ENCODE data around the gene ANKRD42. TPM values are rescaled to one million over a fixed set of nuclear protein-coding genes. Genes with fewer than 3 reads are reported as not detected.

Gene ANKRD42
- total and polyA plus RNA-seq, 9 of the 15 experiments (the other 6 are each of a cell fraction or from before 2014, with no cell fraction given), result 2.8 to 9.1 (median 6.1) TPM

DNA sequence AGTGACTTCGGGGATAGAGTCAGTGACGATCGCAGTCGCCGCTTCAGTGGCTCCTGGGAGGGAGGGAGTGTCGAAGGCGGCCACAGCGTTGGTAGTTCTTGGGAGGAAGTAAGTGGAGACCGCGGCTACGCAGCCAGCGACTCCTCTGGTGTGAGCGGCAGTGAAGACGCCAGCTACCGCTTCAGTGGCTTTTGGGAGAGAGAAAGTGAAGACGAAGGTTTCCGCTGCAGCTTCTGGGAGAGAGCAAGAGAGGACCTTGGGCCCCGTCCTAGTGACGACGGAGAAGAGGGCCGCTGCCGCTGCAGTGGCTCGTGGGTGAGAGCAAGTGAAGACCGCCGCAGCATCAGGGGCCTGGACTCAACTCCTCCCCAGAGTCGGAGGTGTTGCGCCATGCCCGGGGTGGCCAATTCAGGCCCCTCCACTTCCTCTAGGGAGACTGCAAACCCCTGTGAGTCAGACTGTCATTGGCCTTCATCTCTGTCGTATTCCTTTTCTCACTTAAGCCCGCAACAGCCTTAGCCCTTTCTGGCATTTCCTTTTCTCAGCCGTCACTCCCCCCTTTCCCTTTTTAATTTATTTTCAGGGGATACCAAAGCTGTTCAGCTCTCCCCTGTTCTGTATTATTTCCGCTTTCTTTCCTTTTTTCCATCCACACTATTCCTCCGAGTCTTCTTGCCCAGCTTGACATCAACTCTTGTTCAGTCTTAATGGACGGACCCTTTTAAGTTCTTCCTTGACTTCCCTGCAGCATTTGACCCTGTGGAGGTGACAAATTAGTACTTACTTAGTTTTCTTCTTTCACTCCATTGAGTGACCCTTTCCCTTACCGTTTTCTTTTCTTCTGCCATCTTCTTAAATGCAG is 1.0 kb downstream of the ANKRD42 start (continued):
- TF ChIP-seq RBM14 (IDR thresholded peaks at IDR 0.05; ENCODE audit: borderline replicate concordance, insufficient read depth, low read depth, low read length) (no peak), HDGF (IDR thresholded peaks at IDR 0.05) (peak; percentile 58; the same call in 1 of the 2 replicates), RFX7 (CRISPR knock-in tag; IDR thresholded peaks at IDR 0.05) (no peak), HEY1 (CRISPR knock-in tag; IDR thresholded peaks at IDR 0.05; ENCODE audit: borderline replicate concordance) (no peak), ILF3 (IDR thresholded peaks at IDR 0.05; ENCODE audit: borderline replicate concordance) (no peak), ELF1 (tag; IDR thresholded peaks at IDR 0.05) (no peak), MEF2D (tag; conservative IDR thresholded peaks at IDR 0.05; ENCODE audit: low read depth) (no peak), MIER1 (IDR thresholded peaks at IDR 0.05; ENCODE audit: low read depth) (no peak), ZKSCAN3 (CRISPR knock-in tag; IDR thresholded peaks at IDR 0.05) (no peak), ZNF586 (CRISPR knock-in tag; conservative IDR thresholded peaks at IDR 0.05) (no peak), ZNF23 (CRISPR knock-in tag; IDR thresholded peaks at IDR 0.05) (no peak), KLF16 (IDR thresholded peaks at IDR 0.05) (no peak), ZNF707 (CRISPR knock-in tag; conservative IDR thresholded peaks at IDR 0.05) (no peak), PPARD (CRISPR knock-in tag; IDR thresholded peaks at IDR 0.05) (no peak), NEUROD1 (IDR thresholded peaks at IDR 0.05; ENCODE audit: borderline replicate concordance, low read depth, low read length, partially characterized antibody) (no peak), TEAD4 (IDR thresholded peaks at IDR 0.05; ENCODE audit: low read length) (no peak), TEAD4 (CRISPR knock-in tag; IDR thresholded peaks at IDR 0.05; ENCODE audit: borderline replicate concordance) (no peak)
- TF ChIP-seq, protein P1, sequence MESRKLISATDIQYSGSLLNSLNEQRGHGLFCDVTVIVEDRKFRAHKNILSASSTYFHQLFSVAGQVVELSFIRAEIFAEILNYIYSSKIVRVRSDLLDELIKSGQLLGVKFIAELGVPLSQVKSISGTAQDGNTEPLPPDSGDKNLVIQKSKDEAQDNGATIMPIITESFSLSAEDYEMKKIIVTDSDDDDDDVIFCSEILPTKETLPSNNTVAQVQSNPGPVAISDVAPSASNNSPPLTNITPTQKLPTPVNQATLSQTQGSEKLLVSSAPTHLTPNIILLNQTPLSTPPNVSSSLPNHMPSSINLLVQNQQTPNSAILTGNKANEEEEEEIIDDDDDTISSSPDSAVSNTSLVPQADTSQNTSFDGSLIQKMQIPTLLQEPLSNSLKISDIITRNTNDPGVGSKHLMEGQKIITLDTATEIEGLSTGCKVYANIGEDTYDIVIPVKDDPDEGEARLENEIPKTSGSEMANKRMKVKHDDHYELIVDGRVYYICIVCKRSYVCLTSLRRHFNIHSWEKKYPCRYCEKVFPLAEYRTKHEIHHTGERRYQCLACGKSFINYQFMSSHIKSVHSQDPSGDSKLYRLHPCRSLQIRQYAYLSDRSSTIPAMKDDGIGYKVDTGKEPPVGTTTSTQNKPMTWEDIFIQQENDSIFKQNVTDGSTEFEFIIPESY (CRISPR knock-in tag; IDR thresholded peaks at IDR 0.05), result no peak
- TF ChIP-seq, protein P2, sequence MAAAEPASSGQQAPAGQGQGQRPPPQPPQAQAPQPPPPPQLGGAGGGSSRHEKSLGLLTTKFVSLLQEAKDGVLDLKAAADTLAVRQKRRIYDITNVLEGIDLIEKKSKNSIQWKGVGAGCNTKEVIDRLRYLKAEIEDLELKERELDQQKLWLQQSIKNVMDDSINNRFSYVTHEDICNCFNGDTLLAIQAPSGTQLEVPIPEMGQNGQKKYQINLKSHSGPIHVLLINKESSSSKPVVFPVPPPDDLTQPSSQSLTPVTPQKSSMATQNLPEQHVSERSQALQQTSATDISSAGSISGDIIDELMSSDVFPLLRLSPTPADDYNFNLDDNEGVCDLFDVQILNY (CRISPR knock-in tag; IDR thresholded peaks at IDR 0.05), result no peak; the same call in 1 of the 2 replicates
- TF ChIP-seq, protein P3, sequence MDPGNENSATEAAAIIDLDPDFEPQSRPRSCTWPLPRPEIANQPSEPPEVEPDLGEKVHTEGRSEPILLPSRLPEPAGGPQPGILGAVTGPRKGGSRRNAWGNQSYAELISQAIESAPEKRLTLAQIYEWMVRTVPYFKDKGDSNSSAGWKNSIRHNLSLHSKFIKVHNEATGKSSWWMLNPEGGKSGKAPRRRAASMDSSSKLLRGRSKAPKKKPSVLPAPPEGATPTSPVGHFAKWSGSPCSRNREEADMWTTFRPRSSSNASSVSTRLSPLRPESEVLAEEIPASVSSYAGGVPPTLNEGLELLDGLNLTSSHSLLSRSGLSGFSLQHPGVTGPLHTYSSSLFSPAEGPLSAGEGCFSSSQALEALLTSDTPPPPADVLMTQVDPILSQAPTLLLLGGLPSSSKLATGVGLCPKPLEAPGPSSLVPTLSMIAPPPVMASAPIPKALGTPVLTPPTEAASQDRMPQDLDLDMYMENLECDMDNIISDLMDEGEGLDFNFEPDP (CRISPR knock-in tag; IDR thresholded peaks at IDR 0.05), result no peak
- TF ChIP-seq, protein P4, sequence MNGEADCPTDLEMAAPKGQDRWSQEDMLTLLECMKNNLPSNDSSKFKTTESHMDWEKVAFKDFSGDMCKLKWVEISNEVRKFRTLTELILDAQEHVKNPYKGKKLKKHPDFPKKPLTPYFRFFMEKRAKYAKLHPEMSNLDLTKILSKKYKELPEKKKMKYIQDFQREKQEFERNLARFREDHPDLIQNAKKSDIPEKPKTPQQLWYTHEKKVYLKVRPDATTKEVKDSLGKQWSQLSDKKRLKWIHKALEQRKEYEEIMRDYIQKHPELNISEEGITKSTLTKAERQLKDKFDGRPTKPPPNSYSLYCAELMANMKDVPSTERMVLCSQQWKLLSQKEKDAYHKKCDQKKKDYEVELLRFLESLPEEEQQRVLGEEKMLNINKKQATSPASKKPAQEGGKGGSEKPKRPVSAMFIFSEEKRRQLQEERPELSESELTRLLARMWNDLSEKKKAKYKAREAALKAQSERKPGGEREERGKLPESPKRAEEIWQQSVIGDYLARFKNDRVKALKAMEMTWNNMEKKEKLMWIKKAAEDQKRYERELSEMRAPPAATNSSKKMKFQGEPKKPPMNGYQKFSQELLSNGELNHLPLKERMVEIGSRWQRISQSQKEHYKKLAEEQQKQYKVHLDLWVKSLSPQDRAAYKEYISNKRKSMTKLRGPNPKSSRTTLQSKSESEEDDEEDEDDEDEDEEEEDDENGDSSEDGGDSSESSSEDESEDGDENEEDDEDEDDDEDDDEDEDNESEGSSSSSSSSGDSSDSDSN (IDR thresholded peaks at IDR 0.05; ENCODE audit: borderline replicate concordance in 1 of 2, low read depth in 2 of 2, low read length in 2 of 2), result peak; percentile 78 to 95; a peak in 3 of 4 replicates
